Gastroesophageal sphincter (tissue), 4 donors: Measurements from ENCODE around the gene ROR1. TPM values are rescaled to one million over a fixed set of nuclear protein-coding genes. Genes with fewer than 3 reads are reported as not detected.
A peak's percentile ranks its signal among the peaks of the same experiment; 100 is the strongest.

Experiments used
- ATAC-seq: fragments of 150-250 bp; one replicate; pipeline ENCODE4 v1.9.1; 2016; ENCODE audit warnings: mild to moderate bottlenecking, moderate library complexity
- H3K27ac ChIP-seq, 4 donors: fragments of 200-600 bp; sonication (generic) in 3 of 4; 1 replicate in 3 of 4; 2 replicates in 1 of 4; pipeline ENCODE4 v1.5.1; 2016 to 2019
- H3K27me3 ChIP-seq: fragments of 200-600 bp; sonication (generic); one replicate; pipeline ENCODE4 v1.5.1; 2019
- H3K36me3 ChIP-seq, 2 donors: fragments of 200-600 bp; sonication (generic); one replicate each; pipeline ENCODE4 v1.5.1; 2019; ENCODE audit warnings: control low read depth in 1 of 2
- H3K4me1 ChIP-seq, 3 donors: fragments of 200-600 bp; sonication (generic); 1 replicate in 2 of 3; 2 replicates in 1 of 3; pipeline ENCODE4 v1.5.1; 2016 to 2019; ENCODE audit warnings: control low read depth in 2 of 3
- H3K4me3 ChIP-seq, 2 donors: fragments of 200-600 bp; sonication (generic); one replicate each; pipeline ENCODE4 v1.5.1; 2019; ENCODE audit warnings: mild to moderate bottlenecking in 1 of 2, moderate library complexity in 1 of 2
- H3K9me3 ChIP-seq, 3 donors: fragments of 200-600 bp; sonication (generic); one replicate each; pipeline ENCODE4 v1.5.1; 2017 to 2019; ENCODE audit warnings: control low read depth in 2 of 3
- CTCF ChIP-seq, 4 experiments: fragments of 200-600 bp in 2 of 4; fragments of 450-650 bp in 2 of 4; sonication (generic) in 1 of 4; IDR thresholded peaks; one replicate each; pipeline ENCODE4 v1.5.1; 2017 to 2019; ENCODE audit warnings: antibody characterized with exemption in 4 of 4, mild to moderate bottlenecking in 2 of 4, moderate library complexity in 2 of 4
- EP300 ChIP-seq: sonication (generic); formaldehyde crosslinking; IDR thresholded peaks from one replicate; pipeline ENCODE4 v1.6.1; 2017; ENCODE audit warnings: antibody characterized with exemption, mild to moderate bottlenecking
- POLR2A ChIP-seq, 2 donors: fragments of 450-650 bp; IDR thresholded peaks; one replicate each; pipeline ENCODE4 v1.6.1; 2017; ENCODE audit warnings: antibody characterized with exemption in 2 of 2, mild to moderate bottlenecking in 2 of 2, moderate library complexity in 1 of 2
- POLR2AphosphoS5 ChIP-seq: sonication (generic); formaldehyde crosslinking; IDR thresholded peaks from one replicate; pipeline ENCODE4 v1.6.1; 2017; ENCODE audit warnings: antibody characterized with exemption
- WGBS, 2 donors: methylation state at CpG; one replicate each; pipeline ENCODE4 v1.1.5; 2018; ENCODE audit warnings: low coverage in 1 of 2; 5-methylcytosine and 5-hydroxymethylcytosine counted together
- total RNA-seq, 4 donors: library from RNA; depleted of rRNA; stranded (reverse); fragments of >200 nt; gene quantifications; one replicate each; pipeline ENCODE4 v1.1.0, GENCODE V29; 2016

Gene ROR1
- total RNA-seq, 4 donors from 2014 or later = 5.0 to 38.0 (median 8.3) TPM

GRCh38 chr1:63858153-63858552, 84.3 kb downstream of the ROR1 start:
- peaks cover 0 to 8% (median 0%) of the 10 kb centered on the region in 3 donors for H3K4me1 ChIP-seq
- no peak overlapping the region for H3K27ac ChIP-seq
- TF ChIP-seq POLR2AphosphoS5 = no peak
- no peak for TF ChIP-seq CTCF (IDR thresholded peaks at IDR 0.05)
- TF ChIP-seq POLR2A (IDR thresholded peaks at IDR 0.05) = no peak
- TF ChIP-seq EP300 = no peak
- H3K4me3 ChIP-seq = no peak overlapping the region
- peaks cover 0 to 14% (median 0%) of the 10 kb centered on the region in 3 donors for H3K9me3 ChIP-seq
- no peak for ATAC-seq
- no peaks in the 10 kb centered on the region for H3K36me3 ChIP-seq
- H3K27me3 ChIP-seq = no peaks in the 10 kb centered on the region

GRCh38 chr1:63859480-63860275, 85.9 kb downstream of the ROR1 start:
- Histone ChIP-seq H3K4me1 (peaks cover 0 to 8% (median 0%) of the 10 kb centered on the region in 3 donors), H3K36me3 (no peaks in the 10 kb centered on the region), H3K4me3 (no peak overlapping the region), H3K27me3 (no peaks in the 10 kb centered on the region), H3K27ac (no peak overlapping the region), H3K9me3 (peaks cover 0 to 14% (median 0%) of the 10 kb centered on the region in 3 donors)
- no peak for TF ChIP-seq POLR2AphosphoS5
- no peak for TF ChIP-seq POLR2A (IDR thresholded peaks at IDR 0.05)
- TF ChIP-seq EP300 = no peak
- no peak for TF ChIP-seq CTCF (IDR thresholded peaks at IDR 0.05)
- 100% methylated on average over 2 to 3 of the region's 3 CpGs for WGBS, 2 donors
- no peak for ATAC-seq

- WGBS, 2 donors = 54 to 75% methylated on average over 5 to 6 of the region's 6 CpGs
- peak overlapping the region in 1 of 4 donors; percentile 6 for H3K27ac ChIP-seq
- ATAC-seq = peak; percentile 89
- peaks cover 0 to 8% (median 0%) of the 10 kb centered on the region in 3 donors for H3K4me1 ChIP-seq
- no peaks in the 10 kb centered on the region for H3K36me3 ChIP-seq
- TF ChIP-seq CTCF (IDR thresholded peaks at IDR 0.05) (no peak), POLR2AphosphoS5 (peak; percentile 4)
- H3K9me3 ChIP-seq = peaks cover 0 to 4% (median 0%) of the 10 kb centered on the region in 3 donors
- H3K4me3 ChIP-seq = no peak overlapping the region
- no peaks in the 10 kb centered on the region for H3K27me3 ChIP-seq
These were observed 87.4 kb downstream of the ROR1 start for GRCh38 chr1:63861052-63861691.

- no peak overlapping the region for H3K27ac ChIP-seq
- H3K4me1 ChIP-seq = peaks cover 0 to 8% (median 0%) of the 10 kb centered on the region in 3 donors
- no peaks in the 10 kb centered on the region for H3K36me3 ChIP-seq
- no peak for ATAC-seq
- TF ChIP-seq CTCF (IDR thresholded peaks at IDR 0.05) = no peak
- TF ChIP-seq EP300 = no peak
- no peak for TF ChIP-seq POLR2AphosphoS5
- no peak for TF ChIP-seq POLR2A (IDR thresholded peaks at IDR 0.05)
- H3K27me3 ChIP-seq = no peaks in the 10 kb centered on the region
- 75 to 83% methylated on average over 2 of the region's 3 CpGs for WGBS, 2 donors
- no peak overlapping the region for H3K4me3 ChIP-seq
- H3K9me3 ChIP-seq = no peaks in the 10 kb centered on the region
These were observed 89.3 kb downstream of the ROR1 start for GRCh38 chr1:63863145-63863544.

- Histone ChIP-seq H3K4me1 (peaks cover 0 to 8% (median 0%) of the 10 kb centered on the region in 3 donors), H3K9me3 (no peaks in the 10 kb centered on the region), H3K27me3 (no peaks in the 10 kb centered on the region), H3K27ac (no peak overlapping the region), H3K36me3 (no peaks in the 10 kb centered on the region), H3K4me3 (no peak overlapping the region)
- WGBS, 2 donors = 93% methylated on average over 3 of the region's 4 CpGs; no CpG with 5 or more reads in 1 of the 2 donors
- TF ChIP-seq POLR2A (IDR thresholded peaks at IDR 0.05) = no peak
- TF ChIP-seq POLR2AphosphoS5 = no peak
- no peak for TF ChIP-seq EP300
- no peak for TF ChIP-seq CTCF (IDR thresholded peaks at IDR 0.05)
- ATAC-seq = no peak
These were observed 90.4 kb downstream of the ROR1 start for GRCh38 chr1:63864224-63864641.
